A549 treated with CORT108297 at 1 μM for 4 hours (cell line): ENCODE results near the gene PAOX. TPM values are rescaled to one million over a fixed set of nuclear protein-coding genes. Genes with fewer than 3 reads are reported as not detected.

Source experiments
- total RNA-seq: library from RNA; stranded (reverse); fragments of 200-300 nt; extraction: Qiagen RNA extraction; gene quantifications from 5 replicates; pipeline ENCODE4 v1.2.3, GENCODE V29; 2022

PAOX gene
- 1.7 to 2.4 TPM (median 2.1 TPM) in 5 replicates for total RNA-seq

DNA sequence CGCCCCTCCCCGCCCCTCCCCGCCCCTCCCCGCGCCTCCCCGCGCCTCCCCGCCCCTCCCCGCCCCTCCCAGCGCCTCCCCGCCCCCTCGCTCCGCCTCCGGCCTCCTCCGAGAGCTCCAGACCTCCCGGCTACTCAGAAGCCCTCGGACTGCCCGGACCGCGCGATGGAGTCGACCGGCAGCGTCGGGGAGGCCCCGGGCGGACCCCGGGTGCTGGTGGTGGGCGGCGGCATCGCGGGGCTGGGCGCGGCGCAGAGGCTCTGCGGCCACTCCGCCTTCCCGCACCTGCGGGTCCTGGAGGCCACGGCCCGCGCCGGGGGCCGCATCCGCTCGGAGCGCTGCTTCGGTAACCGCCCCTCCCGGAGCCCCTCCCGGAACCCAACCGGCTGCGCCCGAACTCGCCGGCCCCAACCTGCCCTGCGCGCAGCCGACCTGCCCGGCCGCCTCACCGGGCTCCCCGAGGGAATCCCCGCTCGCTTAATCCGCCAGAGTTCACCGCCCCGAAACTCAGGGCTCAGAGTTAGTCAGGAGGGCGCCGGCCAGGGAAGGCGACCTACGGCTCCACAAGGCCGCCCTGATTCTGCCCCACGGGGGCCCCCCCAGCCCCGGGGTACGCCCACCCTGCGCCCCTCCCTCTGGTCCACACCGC lies at the start of gene PAOX:
TSS of gene PAOX (plus strand) at position 111 of the 649 bp plus-strand sequence. CDS start at position 166, 55 bp downstream.

GRCh38 chr10:133336577-133337369 lies 42.3 kb upstream of the PAOX start, which contains the start of gene CALY:
Gene CALY, minus strand, starts transcription at chr10:133336896. Its CDS starts 7,907 bp downstream, at chr10:133328989.

DNA sequence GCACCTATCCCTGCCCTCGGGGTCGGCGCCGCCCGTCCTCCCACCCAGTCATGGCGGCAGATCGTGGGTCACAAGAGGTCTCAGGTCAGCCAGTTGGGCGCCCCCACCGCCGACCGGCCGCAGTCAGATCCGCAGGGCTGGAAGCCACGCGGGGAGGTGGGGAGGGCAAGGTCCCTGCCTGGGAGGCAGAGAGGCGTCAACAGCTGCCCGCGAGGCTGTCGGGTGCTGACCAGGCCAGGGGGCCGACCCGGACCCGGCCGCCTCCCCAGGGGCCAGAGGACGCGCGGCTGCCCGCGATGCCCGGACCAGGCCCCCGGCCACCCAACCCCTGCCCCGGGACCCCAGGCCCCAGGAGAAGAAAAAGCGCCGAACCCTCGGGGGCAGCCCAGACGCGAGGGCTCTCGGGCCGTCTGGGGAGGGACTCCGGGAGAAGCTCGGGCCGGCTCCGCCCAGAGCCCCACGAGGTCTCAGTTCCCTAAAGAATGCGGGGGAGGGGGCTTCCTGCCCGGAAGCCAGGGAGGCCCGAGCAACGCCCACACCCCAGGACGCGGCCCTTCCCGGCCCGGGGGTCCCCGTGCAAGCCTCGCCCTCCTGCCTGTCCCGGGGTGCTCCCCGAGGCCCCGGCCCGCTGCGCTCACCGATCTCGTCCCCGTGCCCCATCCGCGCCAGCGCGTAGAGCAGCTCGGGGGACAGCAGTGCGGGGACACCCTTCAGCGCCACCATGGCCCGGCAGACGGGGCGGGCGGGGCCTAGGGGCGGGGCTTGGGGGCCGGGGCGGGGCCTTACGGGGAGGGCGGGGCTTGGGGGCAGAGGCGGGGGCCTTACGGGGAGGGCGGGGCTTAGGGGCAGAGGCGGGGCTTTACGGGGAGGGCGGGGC lies 21.5 kb upstream of the PAOX start, which contains the start of gene FUOM:
TSS of gene FUOM (minus strand) at position 735 of the 877 bp plus-strand sequence. CDS start at position 723, 12 bp downstream.

GRCh38 chr10:133373174-133374090 lies 5.6 kb upstream of the PAOX start, which contains the start of gene ECHS1:
Gene ECHS1, minus strand, starts transcription at chr10:133373354. Its CDS starts 21 bp downstream, at chr10:133373333.

DNA sequence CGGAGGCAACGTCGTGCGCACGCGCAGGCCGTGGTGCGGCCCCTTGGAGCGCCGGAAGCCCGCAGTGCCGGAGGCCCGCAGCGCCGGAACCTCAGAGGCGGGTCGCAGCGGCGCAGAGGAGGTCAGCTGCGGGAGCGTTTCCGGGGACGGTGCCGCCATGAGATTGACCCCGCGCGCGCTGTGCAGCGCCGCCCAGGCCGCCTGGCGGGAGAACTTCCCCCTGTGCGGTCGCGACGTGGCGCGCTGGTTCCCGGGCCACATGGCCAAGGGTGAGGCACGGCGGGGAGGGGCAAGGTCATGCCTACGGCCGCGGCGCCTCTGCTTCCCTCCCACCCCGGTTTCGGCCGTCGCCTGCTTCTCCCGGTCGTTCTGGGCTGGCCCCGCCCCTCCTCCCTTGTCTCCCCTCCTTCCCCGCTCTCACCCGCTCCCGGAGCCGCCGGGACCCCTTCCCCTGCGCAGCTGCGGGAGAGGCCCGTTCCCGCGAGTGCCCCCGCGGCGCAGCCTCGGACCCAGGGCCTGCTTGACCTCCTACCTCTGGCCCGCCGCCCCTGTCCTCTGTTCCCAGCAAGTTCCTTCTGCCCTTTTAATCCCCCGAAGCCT lies 15.1 kb downstream of the PAOX start, which contains the start of gene MTG1:
TSS of gene MTG1 (plus strand) at position 94 of the 600 bp plus-strand sequence. CDS start at position 158, 64 bp downstream.

DNA sequence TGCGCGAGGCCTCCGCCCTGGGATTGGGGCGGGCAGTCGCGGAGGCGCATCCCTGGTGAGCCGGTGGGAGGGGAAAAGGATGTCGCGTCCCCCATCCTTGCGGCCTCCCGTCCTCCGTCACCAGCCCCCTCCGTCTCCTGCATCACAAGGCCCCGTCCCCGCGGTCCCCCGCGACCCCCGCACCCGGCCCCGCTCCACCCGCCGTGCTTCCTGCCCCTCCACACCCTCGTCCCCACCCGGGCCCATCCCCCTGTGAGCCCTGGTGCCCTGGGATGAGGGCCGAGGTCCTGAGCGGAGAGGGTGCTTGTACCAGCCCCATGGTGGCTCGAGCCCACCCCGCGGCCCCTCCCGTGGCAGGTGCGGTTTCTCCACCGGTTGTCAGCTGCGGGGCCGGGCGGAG lies 45.5 kb downstream of the PAOX start, which contains the start of gene SPRN:
TSS of gene SPRN (minus strand) at position 25 of the 400 bp plus-strand sequence. CDS start 944 bp downstream, outside the sequence.

Other genes starting within 250 kb of the PAOX start
- 0.69 to 2.2 TPM (median 2.1 TPM) in 5 replicates for gene KNDC1, start 219.0 kb upstream of the PAOX start, total RNA-seq
- 0.07 to 0.10 TPM in 2 of 5 replicates, not detected in the others for gene UTF1, start 149.0 kb upstream of the PAOX start, total RNA-seq
- gene VENTX, start 141.4 kb upstream of the PAOX start, total RNA-seq, result not detected in 5 replicates
- gene ADAM8, start 102.4 kb upstream of the PAOX start, total RNA-seq, result 2.3 to 4.8 TPM (median 3.7 TPM) in 5 replicates
- gene TUBGCP2, start 70.4 kb upstream of the PAOX start, total RNA-seq, result 37.5 to 46.8 TPM (median 45.3 TPM) in 5 replicates
- gene ZNF511, start 70.3 kb upstream of the PAOX start, total RNA-seq, result 57.1 to 78.5 TPM (median 74.2 TPM) in 5 replicates
- gene CALY, start 42.4 kb upstream of the PAOX start, total RNA-seq, result 0.54 to 1.5 TPM (median 0.81 TPM) in 5 replicates
- gene PRAP1, start 31.9 kb upstream of the PAOX start, total RNA-seq, result 0.13 to 0.36 TPM in 2 of 5 replicates, not detected in the others
- gene FUOM, start 21.2 kb upstream of the PAOX start, total RNA-seq, result 12.2 to 17.4 TPM (median 16.2 TPM) in 5 replicates
- 136 to 162 TPM (median 147 TPM) in 5 replicates for gene ECHS1, start 5.9 kb upstream of the PAOX start, total RNA-seq
- gene MTG1, start 14.9 kb downstream of the PAOX start, total RNA-seq, result 40.7 to 55.1 TPM (median 54.1 TPM) in 5 replicates
- gene SPRN, start 45.4 kb downstream of the PAOX start, total RNA-seq, result 0.17 to 0.36 TPM (median 0.26 TPM) in 5 replicates
- 0.09 to 0.47 TPM (median 0.27 TPM) in 5 replicates for gene SCART1, start 74.7 kb downstream of the PAOX start, total RNA-seq
- gene CYP2E1, start 148.1 kb downstream of the PAOX start, total RNA-seq, result 0.14 to 0.39 TPM (median 0.25 TPM) in 5 replicates
- not detected in 5 replicates for gene SYCE1, start 186.3 kb downstream of the PAOX start, total RNA-seq
- 0.06 to 0.14 TPM in 2 of 5 replicates, not detected in the others for gene FRG2B, start 247.5 kb downstream of the PAOX start, total RNA-seq